Heart left ventricle (tissue), 16 donors: Measurements from ENCODE around the gene TCFL5. TPM values are rescaled to one million over a fixed set of nuclear protein-coding genes. Genes with fewer than 3 reads are reported as not detected.

Experiments
- ATAC-seq, 4 donors: fragments of 200-7000 bp; cut with Tn5 transposase; one replicate each; pipeline ENCODE4 v1.9.1; 2020 to 2022; ENCODE audit warnings: moderate library complexity in 4 of 4, mild to moderate bottlenecking in 3 of 4, moderate number of reproducible peaks in 1 of 4
- DNase-seq, 5 donors: peaks; one replicate each; pipeline ENCODE4 v3.0.0-alpha.2; 2020
- H3K27ac ChIP-seq, 12 donors: fragments of 200-600 bp; sonication (generic) in 4 of 12; one replicate each; pipeline versions ENCODE4 v1.5.0 to v1.8.0; 2016 to 2022; ENCODE audit warnings: mild to moderate bottlenecking in 2 of 12
- H3K27me3 ChIP-seq, 9 donors: fragments of 200-600 bp; sonication (generic) in 2 of 9; one replicate each; pipeline versions ENCODE4 v1.5.1 to v1.8.0; 2016 to 2022; ENCODE audit warnings: mild to moderate bottlenecking in 3 of 9
- H3K36me3 ChIP-seq, 9 donors: fragments of 200-600 bp; sonication (generic) in 2 of 9; one replicate each; pipeline versions ENCODE4 v1.5.0 to v1.8.0; 2018 to 2022; ENCODE audit warnings: mild to moderate bottlenecking in 2 of 9
- H3K4me1 ChIP-seq, 12 donors: fragments of 200-600 bp; sonication (generic) in 4 of 12; one replicate each; pipeline versions ENCODE4 v1.5.0 to v1.8.0; 2016 to 2022; ENCODE audit warnings: mild to moderate bottlenecking in 3 of 12
- H3K4me3 ChIP-seq, 12 donors: fragments of 200-600 bp; sonication (generic) in 4 of 12; one replicate each; pipeline versions ENCODE4 v1.5.0 to v1.8.0; 2017 to 2022; ENCODE audit warnings: mild to moderate bottlenecking in 9 of 12, moderate library complexity in 4 of 12
- H3K9me3 ChIP-seq, 12 donors: fragments of 200-600 bp; sonication (generic) in 4 of 12; one replicate each; pipeline versions ENCODE4 v1.5.0 to v1.8.0; 2016 to 2022; ENCODE audit warnings: mild to moderate bottlenecking in 1 of 12
- POLR2A ChIP-seq, 2 donors: fragments of 450-650 bp; IDR thresholded peaks; one replicate each; pipeline ENCODE4 v1.6.1; 2017; ENCODE audit warnings: antibody characterized with exemption in 2 of 2, mild to moderate bottlenecking in 2 of 2, moderate library complexity in 2 of 2
- WGBS, 4 donors: extraction: QIAGEN DNeasy Blood & Tissue Kit in 2 of 4; methylation state at CpG; one replicate each; pipeline versions ENCODE4 v1.1.5 to v1.1.7; 2013 to 2018; 5-methylcytosine and 5-hydroxymethylcytosine counted together
- intact Hi-C, 10 donors: fragments of 100-400 bp; cut with DNase I; formaldehyde crosslinking; loops; one replicate each; pipeline versions ENCODE4 v1.11.1 to v1.14.2; 2022
- polyA plus RNA-seq, 2 donors: library from polyadenylated mRNA; stranded (reverse); fragments of 200-250 nt; gene quantifications; one replicate each; pipeline ENCODE4 v1.2.3, GENCODE V29; 2013
- total RNA-seq, 9 donors: library from RNA; depleted of rRNA in 2 of 9; stranded (reverse); fragments of >200 nt in 2 of 9; fragmentation: NEBNext Ultra II Directional in 3 of 9; extraction: Animal tissue kit (Norgen Biotek cat#: 25700) in 3 of 9; gene quantifications; one replicate each; pipeline versions ENCODE4 v1.1.0 to v1.2.4, GENCODE V29; 2016 to 2023
- TF ChIP-seq, protein P1 (sequence below), 12 donors: fragments of 200-600 bp; sonication (generic) in 4 of 12; IDR thresholded peaks; one replicate each; pipeline versions ENCODE4 v1.5.0 to v1.8.0; 2018 to 2022; ENCODE audit warnings: antibody characterized with exemption in 12 of 12, mild to moderate bottlenecking in 5 of 12
- donor health status: ischemic (EF 13 %, LVEDD 7.1; RV severe dilation, severe dysfunction).
- donor health status: healthy with polysubstance abuse.
- donor health status: DM: no; HTN: yes; CAD: no.
- donor health status: DM: no; HTN: no; CAD: no.
- donor health status: ischemic (EF 25% LVEDD 6.9; RV normal size, moderate dysfunction).
- donor health status: ischemic (EF 25% LVEDD 5.7; RV mildly dilated, moderate dysfunction).
- donor health status: healthy.
- donor health status: DM: yes; HTN: yes; CAD: no.
- donor health status: ischemic (EF 35%, LVEDD 5.7; RV mildly dilated, moderate dysfunction).
- donor health status: nonischemic (EF 11% LVEDD 7.7; RV severe dilation, severe dysfunction).
- donor health status: DM: yes; HTN: yes; CAD: no.
- donor health status: PGD.
- donor health status: ischemic (EF 29% LVEDD 5.4; RV normal size, mild dysfunction).
- donor health status: nonischemic (EF 23%, LVEDD 6.1; RV moderate dilation, normal function).

The TCFL5 gene
- total and polyA plus RNA-seq, 11 donors, result 2.5 to 8.2 (median 5.9) TPM

DNA sequence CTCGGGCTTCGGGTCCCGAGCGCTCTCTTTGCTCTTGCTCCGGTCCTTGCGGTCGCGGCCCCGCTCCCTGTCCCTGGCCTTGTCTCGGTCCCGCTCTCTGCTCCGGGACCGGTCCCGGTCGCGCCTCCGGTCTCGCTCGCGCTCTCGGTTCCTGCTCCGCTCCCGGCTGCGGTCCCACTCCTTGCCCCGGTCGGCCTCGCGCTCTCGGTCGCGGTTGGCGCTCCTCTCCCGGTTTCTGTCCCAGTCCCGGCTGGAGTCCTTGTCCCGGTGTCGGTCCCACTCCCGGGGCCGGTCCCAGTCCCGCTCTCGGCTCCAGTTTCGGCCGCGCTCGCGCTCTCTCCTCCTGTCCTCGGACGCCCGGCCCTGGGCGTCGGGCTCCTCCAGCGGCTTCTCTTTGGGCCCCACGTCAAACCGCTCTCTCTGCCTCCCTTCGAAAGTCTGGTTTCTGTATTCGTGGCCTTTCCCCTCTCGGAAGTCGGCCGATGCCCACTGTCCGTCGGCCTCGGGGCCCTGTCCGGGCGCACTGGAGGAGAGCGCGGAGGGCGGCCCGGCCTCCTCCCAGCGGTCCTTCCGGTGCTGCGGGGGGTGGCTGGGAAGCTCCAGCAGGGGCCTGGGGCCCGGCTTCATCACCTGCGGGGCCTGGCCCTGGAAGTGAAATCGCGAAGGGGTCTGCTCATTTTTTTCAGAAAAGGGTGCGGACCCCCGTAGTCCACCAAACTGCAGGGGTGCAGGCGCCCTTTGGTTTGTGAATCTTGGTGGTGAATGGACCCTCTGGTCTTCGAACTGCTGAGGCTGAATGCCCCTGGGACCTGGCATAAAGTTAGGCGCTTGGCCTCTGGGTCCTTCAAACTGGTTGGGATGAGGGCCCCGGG lies 17.9 kb upstream of the TCFL5 start:
- Histone ChIP-seq H3K9me3 (no peaks in the 10 kb centered on the region), H3K27me3 (no peaks in the 10 kb centered on the region), H3K4me3 (peak overlapping the region in 6 of 12 donors; percentile 2 to 36 (median 18)), H3K4me1 (peaks cover 8 to 24% (median 22%) of the 10 kb centered on the region in 12 donors), H3K27ac (no peak overlapping the region), H3K36me3 (peaks cover 0 to 27% (median 20%) of the 10 kb centered on the region in 9 donors)
- intact Hi-C loops, result loop anchor here in 5 of 10 donors (5.0 to 10.0 kb wide), 3 partner anchors 45 to 128 kb away; partner anchors contain the start of genes DIDO1 (in 4 of the 5) and BHLHE23 (in 1 of the 5)
- TF ChIP-seq, protein P1, sequence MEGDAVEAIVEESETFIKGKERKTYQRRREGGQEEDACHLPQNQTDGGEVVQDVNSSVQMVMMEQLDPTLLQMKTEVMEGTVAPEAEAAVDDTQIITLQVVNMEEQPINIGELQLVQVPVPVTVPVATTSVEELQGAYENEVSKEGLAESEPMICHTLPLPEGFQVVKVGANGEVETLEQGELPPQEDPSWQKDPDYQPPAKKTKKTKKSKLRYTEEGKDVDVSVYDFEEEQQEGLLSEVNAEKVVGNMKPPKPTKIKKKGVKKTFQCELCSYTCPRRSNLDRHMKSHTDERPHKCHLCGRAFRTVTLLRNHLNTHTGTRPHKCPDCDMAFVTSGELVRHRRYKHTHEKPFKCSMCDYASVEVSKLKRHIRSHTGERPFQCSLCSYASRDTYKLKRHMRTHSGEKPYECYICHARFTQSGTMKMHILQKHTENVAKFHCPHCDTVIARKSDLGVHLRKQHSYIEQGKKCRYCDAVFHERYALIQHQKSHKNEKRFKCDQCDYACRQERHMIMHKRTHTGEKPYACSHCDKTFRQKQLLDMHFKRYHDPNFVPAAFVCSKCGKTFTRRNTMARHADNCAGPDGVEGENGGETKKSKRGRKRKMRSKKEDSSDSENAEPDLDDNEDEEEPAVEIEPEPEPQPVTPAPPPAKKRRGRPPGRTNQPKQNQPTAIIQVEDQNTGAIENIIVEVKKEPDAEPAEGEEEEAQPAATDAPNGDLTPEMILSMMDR (IDR thresholded peaks at IDR 0.05), result no peak
- no peak for TF ChIP-seq POLR2A (IDR thresholded peaks at IDR 0.05)
- 76 to 82% (median 77%) methylated on average over 78 to 80 of the region's 80 CpGs for WGBS, 4 donors
- DNase-seq (no peak), ATAC-seq (no peak)

DNA sequence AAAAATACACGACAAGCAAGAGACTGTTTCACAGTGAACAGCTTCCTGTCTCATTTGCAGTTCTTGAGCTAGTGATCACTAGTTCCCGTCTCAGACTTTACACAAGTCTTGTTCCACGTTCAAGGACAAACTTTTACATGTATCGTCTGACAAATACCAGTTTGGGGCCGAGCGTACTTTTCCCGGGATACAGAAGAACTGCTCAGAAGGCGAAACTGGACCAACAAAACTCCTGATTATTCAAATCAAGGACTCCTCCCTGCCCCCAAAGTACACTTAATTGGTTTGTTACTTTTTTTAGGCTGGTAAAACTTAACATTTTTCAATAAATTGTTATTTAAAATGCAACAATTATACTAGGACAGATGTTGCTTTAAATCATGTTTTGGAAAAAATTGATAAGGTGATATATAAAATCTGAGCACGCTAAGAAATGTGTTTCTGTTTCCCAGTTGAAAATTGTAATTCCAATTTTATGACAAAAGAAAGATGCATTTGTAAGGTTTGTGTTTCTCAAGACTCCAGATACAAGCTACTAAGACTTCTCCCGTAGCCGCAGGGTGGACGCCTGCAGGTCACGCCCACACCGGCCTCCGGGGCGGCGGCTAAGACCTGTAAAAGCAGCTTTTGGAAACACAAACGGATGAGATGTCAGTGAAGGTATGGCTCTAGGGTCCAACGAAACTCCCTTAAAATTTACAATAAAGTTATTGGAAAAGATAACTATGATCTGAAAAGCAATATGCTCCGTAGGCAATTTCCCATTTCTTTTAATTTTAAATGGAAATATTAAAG lies 16.8 kb upstream of the TCFL5 start:
- ATAC-seq (no peak), DNase-seq (no peak)
- Histone ChIP-seq H3K4me3 (no peak overlapping the region), H3K36me3 (peaks cover 0 to 27% (median 20%) of the 10 kb centered on the region in 9 donors), H3K27ac (no peak overlapping the region), H3K27me3 (no peaks in the 10 kb centered on the region), H3K4me1 (peaks cover 8 to 32% (median 22%) of the 10 kb centered on the region in 12 donors), H3K9me3 (no peaks in the 10 kb centered on the region)
- TF ChIP-seq, protein P1 (IDR thresholded peaks at IDR 0.05), result no peak
- no peak for TF ChIP-seq POLR2A (IDR thresholded peaks at IDR 0.05)
- intact Hi-C loops, result loop anchor here in 5 of 10 donors (5.0 to 10.0 kb wide), 3 partner anchors 46 to 129 kb away; partner anchors contain the start of genes DIDO1 (in 4 of the 5) and BHLHE23 (in 1 of the 5)
- WGBS, 4 donors, result 87 to 89% (median 88%) methylated on average over 20 of the region's 20 CpGs

DNA sequence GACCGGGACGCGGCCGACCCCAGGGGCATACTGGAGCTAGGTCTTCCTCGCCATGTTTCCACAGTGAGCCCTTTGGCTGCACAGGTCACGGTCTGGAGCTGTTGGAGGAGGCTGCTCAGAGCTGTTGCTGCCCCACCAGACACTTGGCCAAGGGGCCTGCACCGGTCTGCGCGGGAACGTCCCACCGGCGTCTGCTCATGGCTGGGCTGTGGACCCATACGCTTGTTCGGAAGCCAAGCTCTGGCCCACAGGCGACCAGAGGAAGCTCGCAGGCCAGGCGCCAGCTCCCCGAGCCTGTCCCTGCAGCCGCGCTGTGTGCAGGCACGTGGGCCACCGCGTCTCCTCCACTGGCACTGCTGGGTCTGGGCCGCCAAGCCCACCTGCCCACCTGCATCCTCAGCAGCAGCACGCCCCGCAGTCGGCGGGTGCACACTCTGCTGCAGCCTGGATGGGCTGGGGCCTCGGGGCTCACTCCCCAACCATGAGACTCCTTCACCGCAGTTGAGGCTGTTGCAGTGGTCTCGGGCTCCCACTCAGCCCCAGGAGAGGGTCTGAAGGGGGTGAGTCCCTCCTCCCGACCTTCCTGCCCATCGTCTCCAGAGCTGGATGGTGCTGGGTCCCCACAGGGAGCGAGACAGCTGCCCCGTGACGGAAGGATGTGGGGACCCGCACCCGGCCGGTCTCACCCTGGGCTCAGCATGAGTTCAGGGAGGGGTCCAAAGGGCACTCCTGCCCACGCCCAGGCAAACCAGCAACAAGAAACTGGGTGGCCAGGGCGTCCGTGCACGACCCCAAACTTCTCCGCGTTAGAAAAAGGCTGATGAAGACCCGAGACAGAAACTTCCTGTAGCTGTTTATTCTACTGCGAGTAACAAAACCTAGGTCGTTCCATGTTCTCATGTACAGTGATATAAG lies 15.5 kb upstream of the TCFL5 start:
- intact Hi-C loops, result loop anchor here in 5 of 10 donors (5.0 to 10.0 kb wide), 3 partner anchors 48 to 130 kb away; partner anchors contain the start of genes DIDO1 (in 4 of the 5) and BHLHE23 (in 1 of the 5)
- Histone ChIP-seq H3K9me3 (no peaks in the 10 kb centered on the region), H3K4me1 (peaks cover 8 to 34% (median 22%) of the 10 kb centered on the region in 12 donors), H3K36me3 (peaks cover 0 to 26% (median 20%) of the 10 kb centered on the region in 9 donors), H3K27me3 (no peaks in the 10 kb centered on the region), H3K4me3 (peak overlapping the region in 3 of 12 donors; percentile 1 to 16 (median 7)), H3K27ac (peak overlapping the region; percentile 8 to 89 (median 77))
- TF ChIP-seq, protein P1 (IDR thresholded peaks at IDR 0.05), result no peak
- no peak for TF ChIP-seq POLR2A (IDR thresholded peaks at IDR 0.05)
- DNase-seq (peak; percentile 86 to 93 (median 88)), ATAC-seq (peak; percentile 86 to 93 (median 92))
- WGBS, 4 donors, result 37 to 48% (median 43%) methylated on average over 35 to 48 of the region's 48 CpGs
